Lower leg skin (tissue), 3 donors: ENCODE results near the gene TREH.

ENCODE experiments used
- CTCF ChIP-seq, 3 donors: fragments of 450-650 bp; IDR thresholded peaks; one replicate each; pipeline ENCODE4 v1.5.1; 2016; ENCODE audit warnings: antibody characterized with exemption in 3 of 3, mild to moderate bottlenecking in 3 of 3, moderate library complexity in 2 of 3
- POLR2A ChIP-seq, 2 donors: fragments of 450-650 bp; IDR thresholded peaks; one replicate each; pipeline ENCODE4 v1.6.1; 2016 to 2017; ENCODE audit warnings: antibody characterized with exemption in 2 of 2, mild to moderate bottlenecking in 1 of 2, moderate library complexity in 1 of 2

- TF ChIP-seq CTCF (IDR thresholded peaks at IDR 0.05) (no peak), POLR2A (IDR thresholded peaks at IDR 0.05) (no peak)
These were observed 43.8 kb downstream of the TREH start for GRCh38 chr11:118635642-118636041.
